Measurements from ENCODE around the gene RBP3. TPM values are rescaled to one million over a fixed set of nuclear protein-coding genes. Genes with fewer than 3 reads are reported as not detected.

RBP3 gene
- total RNA-seq, 1 experiment from 2014 or later, result not detected

- Histone ChIP-seq H3T11ph (ENCODE audit: low read length) (no peak overlapping the region), H3K18ac (ENCODE audit: insufficient read length, low read depth, low read length) (no peak overlapping the region), H3K4me1 (ENCODE audit: insufficient read depth, low read length) (peaks cover 2% of the 10 kb centered on the region; the same call in 1 of the 2 replicates), H2AFZ (ENCODE audit: low read length) (no peak overlapping the region), H3K9ac (ENCODE audit: extremely low read depth, insufficient read length, low read length) (no peak overlapping the region), H3K79me2 (ENCODE audit: insufficient read depth, low read length) (no peaks in the 10 kb centered on the region), H3K14ac (ENCODE audit: insufficient read depth, low read length) (no peak overlapping the region), H3K79me1 (ENCODE audit: insufficient read depth, low read depth, low read length, poor library complexity, severe bottlenecking) (no peaks in the 10 kb centered on the region), H3K4ac (ENCODE audit: low read depth, low read length) (no peak overlapping the region), H2BK15ac (ENCODE audit: low read depth, low read length) (no peak overlapping the region), H2BK20ac (ENCODE audit: low read depth, low read length, poor library complexity, severe bottlenecking) (no peak overlapping the region), H2BK120ac (ENCODE audit: low read depth, low read length, poor library complexity, severe bottlenecking) (no peak overlapping the region), H2BK5ac (ENCODE audit: insufficient read length, low read length) (no peak overlapping the region), H4K5ac (ENCODE audit: insufficient read length, low read depth, low read length) (no peak overlapping the region), H2BK12ac (ENCODE audit: insufficient read length, low read depth, low read length) (no peak overlapping the region), H3K9me3 (ENCODE audit: control insufficient read depth, low read depth, low read length) (no peaks in the 10 kb centered on the region), H3K23me2 (ENCODE audit: insufficient read length, low read depth, low read length, poor library complexity, severe bottlenecking) (peaks cover 10% of the 10 kb centered on the region), H4K20me1 (ENCODE audit: control insufficient read depth, insufficient read depth, insufficient read length) (no peaks in the 10 kb centered on the region), H4K91ac (ENCODE audit: insufficient read length, low read depth, low read length) (no peak overlapping the region), H3K23ac (ENCODE audit: insufficient read length, low read depth, low read length) (no peak overlapping the region), H4K8ac (replicated peaks; ENCODE audit: insufficient read length, low read depth, low read length) (no peak overlapping the region), H3K4me2 (ENCODE audit: insufficient read depth, insufficient read length, low read length) (no peak overlapping the region), H2AK5ac (ENCODE audit: insufficient read length, low read length) (no peak overlapping the region), H3K27me3 (ENCODE audit: insufficient read depth, low read length) (no peaks in the 10 kb centered on the region), H3K56ac (ENCODE audit: insufficient read length, low read depth, low read length) (no peak overlapping the region), H3K27ac (ENCODE audit: insufficient read length, low read depth, low read length) (no peak overlapping the region)
- Mint-ChIP-seq H3K9me3 (peaks cover 5 to 9% of the 10 kb centered on the region in 2 experiments; a peak in 2 of 5 replicates), H3K27me3 (ENCODE audit: low read depth) (peaks cover 43% of the 10 kb centered on the region), H3K36me3 (ENCODE audit: insufficient read depth in 1 of 3, low read depth in 3 of 3) (peaks cover 0 to 2% (median 0%) of the 10 kb centered on the region in 3 experiments; a peak in 2 of 7 replicates), H3K4me1 (peaks cover 32 to 39% of the 10 kb centered on the region in 2 experiments), H3K27ac (no peak overlapping the region), H3K4me3 (peak overlapping the region in 1 of 2 experiments; percentile 38; a peak in 1 of 5 replicates)
- peak; percentile 20 for DNase-seq
- no CpG with 5 or more reads among the region's 9 CpGs for WGBS (ENCODE audit: extremely low coverage, insufficient read length, low lambda C conversion rate)
- TF ChIP-seq, protein P1, sequence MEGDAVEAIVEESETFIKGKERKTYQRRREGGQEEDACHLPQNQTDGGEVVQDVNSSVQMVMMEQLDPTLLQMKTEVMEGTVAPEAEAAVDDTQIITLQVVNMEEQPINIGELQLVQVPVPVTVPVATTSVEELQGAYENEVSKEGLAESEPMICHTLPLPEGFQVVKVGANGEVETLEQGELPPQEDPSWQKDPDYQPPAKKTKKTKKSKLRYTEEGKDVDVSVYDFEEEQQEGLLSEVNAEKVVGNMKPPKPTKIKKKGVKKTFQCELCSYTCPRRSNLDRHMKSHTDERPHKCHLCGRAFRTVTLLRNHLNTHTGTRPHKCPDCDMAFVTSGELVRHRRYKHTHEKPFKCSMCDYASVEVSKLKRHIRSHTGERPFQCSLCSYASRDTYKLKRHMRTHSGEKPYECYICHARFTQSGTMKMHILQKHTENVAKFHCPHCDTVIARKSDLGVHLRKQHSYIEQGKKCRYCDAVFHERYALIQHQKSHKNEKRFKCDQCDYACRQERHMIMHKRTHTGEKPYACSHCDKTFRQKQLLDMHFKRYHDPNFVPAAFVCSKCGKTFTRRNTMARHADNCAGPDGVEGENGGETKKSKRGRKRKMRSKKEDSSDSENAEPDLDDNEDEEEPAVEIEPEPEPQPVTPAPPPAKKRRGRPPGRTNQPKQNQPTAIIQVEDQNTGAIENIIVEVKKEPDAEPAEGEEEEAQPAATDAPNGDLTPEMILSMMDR (conservative IDR thresholded peaks at IDR 0.05), result no peak
These were observed 33.5 kb downstream of the RBP3 start for GRCh38 chr10:47381427-47382379.
